Calu3 (cell line): ENCODE measurements around the gene CHN1. TPM values are rescaled to one million over a fixed set of nuclear protein-coding genes. Genes with fewer than 3 reads are reported as not detected.

Experiments used
- Bru-seq: library from RNA; stranded (reverse); fragments of 400-500 nt; gene quantifications from one replicate; lab custom pipeline; 2021; lab: Mats Ljungman, UMichigan
- BruChase-seq, 2 experiments: library from RNA; stranded (reverse); fragments of 400-500 nt; gene quantifications; one replicate each; lab custom pipeline; 2021; lab: Mats Ljungman, UMichigan
- BruUV-seq: library from RNA; stranded (reverse); fragments of 400-500 nt; replicated peaks from 2 replicates; lab custom pipeline; 2021; lab: Mats Ljungman, UMichigan
- CTCF ChIA-PET: fragments of 300-600 bp; sonication (Branson Sonifier 250); formaldehyde crosslinking; loops from one replicate; lab custom pipeline; 2022; ENCODE audit warnings: antibody characterized with exemption; lab: Charles Lee
- DNase-seq: peaks from one replicate; pipeline ENCODE4 v3.0.0; 2022
- H3K27ac Mint-ChIP-seq: one replicate; pipeline ENCODE4 v1.8.0; 2022; ENCODE audit warnings: mixed read lengths; ENCODE audit not compliant: unreplicated experiment
- H3K27me3 Mint-ChIP-seq: one replicate; pipeline ENCODE4 v1.8.0; 2022; ENCODE audit warnings: mixed read lengths; ENCODE audit not compliant: unreplicated experiment
- H3K36me3 Mint-ChIP-seq: one replicate; pipeline ENCODE4 v1.8.0; 2022; ENCODE audit warnings: mild to moderate bottlenecking, moderate library complexity, mixed read lengths; ENCODE audit not compliant: insufficient read depth, unreplicated experiment
- H3K4me1 Mint-ChIP-seq: one replicate; pipeline ENCODE4 v1.8.0; 2022; ENCODE audit warnings: mild to moderate bottlenecking, low read depth, mixed read lengths; ENCODE audit not compliant: unreplicated experiment
- H3K4me3 Mint-ChIP-seq: one replicate; pipeline ENCODE4 v1.8.0; 2022; ENCODE audit warnings: mild to moderate bottlenecking, low read depth, moderate library complexity, mixed read lengths; ENCODE audit not compliant: unreplicated experiment
- H3K9me3 Mint-ChIP-seq: one replicate; pipeline ENCODE4 v1.8.0; 2022; ENCODE audit warnings: low read depth, mixed read lengths; ENCODE audit not compliant: unreplicated experiment
- intact Hi-C: fragments of 100-400 bp; cut with micrococcal nuclease; formaldehyde crosslinking; loops from one replicate; pipeline ENCODE4 v1.10.0; 2022; ENCODE audit not compliant: unreplicated experiment
- long read RNA-seq: library from polyadenylated mRNA; stranded (forward); transcript quantifications from one replicate; pipeline ENCODE4 v2.0.0, GENCODE V29; 2022
- total RNA-seq: library from RNA; stranded (reverse); gene quantifications from 2 replicates; pipeline ENCODE4 v1.2.3, GENCODE V29; 2022
- TF ChIP-seq, protein P1 (sequence below): fragments of 200-600 bp; IDR thresholded peaks from one replicate; pipeline ENCODE4 v1.8.0; 2022; ENCODE audit warnings: antibody characterized with exemption; ENCODE audit not compliant: unreplicated experiment

Gene CHN1, protein sequence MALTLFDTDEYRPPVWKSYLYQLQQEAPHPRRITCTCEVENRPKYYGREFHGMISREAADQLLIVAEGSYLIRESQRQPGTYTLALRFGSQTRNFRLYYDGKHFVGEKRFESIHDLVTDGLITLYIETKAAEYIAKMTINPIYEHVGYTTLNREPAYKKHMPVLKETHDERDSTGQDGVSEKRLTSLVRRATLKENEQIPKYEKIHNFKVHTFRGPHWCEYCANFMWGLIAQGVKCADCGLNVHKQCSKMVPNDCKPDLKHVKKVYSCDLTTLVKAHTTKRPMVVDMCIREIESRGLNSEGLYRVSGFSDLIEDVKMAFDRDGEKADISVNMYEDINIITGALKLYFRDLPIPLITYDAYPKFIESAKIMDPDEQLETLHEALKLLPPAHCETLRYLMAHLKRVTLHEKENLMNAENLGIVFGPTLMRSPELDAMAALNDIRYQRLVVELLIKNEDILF
- total RNA-seq (1.3 and 2.4 TPM in 2 replicates), Bru-seq, nascent RNA (percentile 36 among the genes with signal in this experiment), BruChase-seq, experiment 1, labeled RNA remaining after a 6-hour chase (percentile 24 among the genes with signal in this experiment), BruChase-seq, experiment 2, labeled RNA remaining after a 2-hour chase (percentile 29 among the genes with signal in this experiment)
- long read RNA-seq, partial matches to known transcripts, result 0 of 5 reads
- long read RNA-seq, other reads (novel, unspliced or antisense), result 5 of 5 reads

DNA sequence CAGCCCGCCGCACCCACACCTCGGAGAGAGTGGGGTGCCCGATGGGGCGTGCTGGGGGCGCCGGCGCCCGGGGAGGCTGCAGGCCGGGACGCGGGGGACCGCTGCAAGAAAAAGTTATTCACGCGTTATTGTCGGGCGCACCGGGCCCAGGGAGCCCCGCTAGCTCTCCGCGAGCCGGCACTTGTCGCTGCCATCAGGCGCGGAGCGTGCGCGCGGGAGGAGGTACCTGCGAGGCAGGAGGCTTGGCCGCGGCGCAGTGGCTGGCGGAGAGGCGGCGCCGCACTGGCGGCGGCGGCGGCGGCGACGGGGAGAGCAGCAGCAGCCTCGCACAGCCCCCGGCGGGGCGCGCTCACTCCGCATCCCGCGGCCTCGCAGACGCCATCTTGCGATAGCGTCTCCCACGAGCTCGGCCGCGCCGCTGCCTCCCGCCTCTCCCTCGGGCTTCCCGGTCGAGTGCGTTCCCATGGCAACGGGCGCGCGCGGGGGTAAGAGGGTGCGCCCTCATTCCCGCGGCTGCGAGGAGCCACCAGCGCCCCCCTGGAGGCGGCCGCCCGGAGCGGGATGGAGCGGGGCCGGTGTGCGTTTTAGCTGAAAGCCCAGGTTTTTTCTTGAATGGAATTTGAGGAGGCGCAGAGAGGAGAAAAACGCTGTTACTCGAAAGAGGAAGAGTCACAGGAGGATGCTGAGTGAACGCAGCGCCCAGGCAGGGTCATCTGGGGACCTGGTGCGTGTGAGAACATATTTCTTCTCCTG, at the start of gene CHN1:
TSS of gene CHN1 (minus strand) at position 402 of the 753 bp plus-strand sequence. CDS start 469 bp downstream, outside the sequence.
- peak; percentile 63 for DNase-seq

DNA sequence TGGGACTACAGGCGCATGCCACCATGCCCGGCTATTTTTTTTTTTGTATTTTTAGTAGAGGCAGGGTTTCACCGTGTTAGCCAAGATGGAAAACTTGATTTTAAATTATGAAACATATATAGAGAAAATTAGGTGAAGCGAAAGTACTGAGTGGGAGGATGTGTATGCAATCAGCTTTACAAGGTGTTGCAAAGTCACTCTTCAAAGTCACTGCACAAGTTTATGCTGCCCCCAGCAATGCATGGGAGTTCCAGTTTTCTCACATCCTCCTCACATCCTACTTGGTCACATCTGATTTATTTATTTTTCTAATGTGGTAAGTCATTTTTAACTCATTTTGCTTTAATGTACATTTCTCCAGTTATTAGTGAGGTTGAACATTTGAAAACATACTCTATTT, 49.2 kb upstream of the CHN1 start:
- Mint-ChIP-seq H3K27ac (no peak overlapping the region), H3K4me1 (no peaks in the 10 kb centered on the region), H3K36me3 (peaks cover 5% of the 10 kb centered on the region), H3K9me3 (peaks cover 2% of the 10 kb centered on the region), H3K27me3 (no peaks in the 10 kb centered on the region), H3K4me3 (no peak overlapping the region)
- BruUV-seq, result no TSS peak
- CTCF ChIA-PET, result no interaction called here
- intact Hi-C loops, result no loop called here
- DNase-seq, result no peak
- TF ChIP-seq, protein P1, sequence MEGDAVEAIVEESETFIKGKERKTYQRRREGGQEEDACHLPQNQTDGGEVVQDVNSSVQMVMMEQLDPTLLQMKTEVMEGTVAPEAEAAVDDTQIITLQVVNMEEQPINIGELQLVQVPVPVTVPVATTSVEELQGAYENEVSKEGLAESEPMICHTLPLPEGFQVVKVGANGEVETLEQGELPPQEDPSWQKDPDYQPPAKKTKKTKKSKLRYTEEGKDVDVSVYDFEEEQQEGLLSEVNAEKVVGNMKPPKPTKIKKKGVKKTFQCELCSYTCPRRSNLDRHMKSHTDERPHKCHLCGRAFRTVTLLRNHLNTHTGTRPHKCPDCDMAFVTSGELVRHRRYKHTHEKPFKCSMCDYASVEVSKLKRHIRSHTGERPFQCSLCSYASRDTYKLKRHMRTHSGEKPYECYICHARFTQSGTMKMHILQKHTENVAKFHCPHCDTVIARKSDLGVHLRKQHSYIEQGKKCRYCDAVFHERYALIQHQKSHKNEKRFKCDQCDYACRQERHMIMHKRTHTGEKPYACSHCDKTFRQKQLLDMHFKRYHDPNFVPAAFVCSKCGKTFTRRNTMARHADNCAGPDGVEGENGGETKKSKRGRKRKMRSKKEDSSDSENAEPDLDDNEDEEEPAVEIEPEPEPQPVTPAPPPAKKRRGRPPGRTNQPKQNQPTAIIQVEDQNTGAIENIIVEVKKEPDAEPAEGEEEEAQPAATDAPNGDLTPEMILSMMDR, result no peak

More for the DNA sequence above, at the start of gene CHN1:
- Mint-ChIP-seq H3K4me1 (no peaks in the 10 kb centered on the region), H3K9me3 (no peaks in the 10 kb centered on the region), H3K4me3 (peak within 1 kb of the TSS; percentile 70), H3K27ac (no peak within 1 kb of the TSS), H3K27me3 (peaks cover 50% of the 10 kb centered on the region), H3K36me3 (peaks cover 23% of the 10 kb centered on the region)
- BruUV-seq, result no TSS peak
- CTCF ChIA-PET, result interaction anchor here (0.9 kb wide), 1 partner anchor 33 kb away, joined by 5 read pairs; no protein-coding TSS in a partner anchor
- TF ChIP-seq, protein P1, result no peak
- intact Hi-C loops, result no loop called here

DNA sequence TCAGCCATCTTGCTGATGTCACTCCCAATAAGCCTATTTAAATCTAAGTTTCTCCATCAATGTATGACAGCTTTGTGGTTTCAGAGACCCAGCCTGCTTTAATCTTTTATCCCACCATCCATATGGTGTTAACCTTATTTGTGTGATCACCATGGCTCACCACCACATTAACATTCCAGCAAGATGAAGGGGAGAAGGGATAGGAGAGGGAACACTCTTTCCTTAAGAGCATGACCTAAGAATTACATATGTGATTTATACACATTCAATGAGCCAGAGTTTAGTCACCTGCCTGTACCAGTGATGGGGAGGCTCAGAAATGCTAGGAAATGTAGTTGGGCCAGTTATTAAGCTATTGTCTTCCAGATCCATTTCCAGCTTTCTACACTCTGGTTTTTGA, 44.5 kb upstream of the CHN1 start:
- TF ChIP-seq, protein P1, result no peak
- no peaks in the 10 kb centered on the region for H3K4me1 Mint-ChIP-seq
- no peak for DNase-seq
- no TSS peak for BruUV-seq
- H3K27me3 Mint-ChIP-seq, result no peaks in the 10 kb centered on the region
- no peaks in the 10 kb centered on the region for H3K36me3 Mint-ChIP-seq
- CTCF ChIA-PET, result no interaction called here
- H3K4me3 Mint-ChIP-seq, result no peak overlapping the region
- no peak overlapping the region for H3K27ac Mint-ChIP-seq
- intact Hi-C loops, result no loop called here
- peaks cover 2% of the 10 kb centered on the region for H3K9me3 Mint-ChIP-seq

DNA sequence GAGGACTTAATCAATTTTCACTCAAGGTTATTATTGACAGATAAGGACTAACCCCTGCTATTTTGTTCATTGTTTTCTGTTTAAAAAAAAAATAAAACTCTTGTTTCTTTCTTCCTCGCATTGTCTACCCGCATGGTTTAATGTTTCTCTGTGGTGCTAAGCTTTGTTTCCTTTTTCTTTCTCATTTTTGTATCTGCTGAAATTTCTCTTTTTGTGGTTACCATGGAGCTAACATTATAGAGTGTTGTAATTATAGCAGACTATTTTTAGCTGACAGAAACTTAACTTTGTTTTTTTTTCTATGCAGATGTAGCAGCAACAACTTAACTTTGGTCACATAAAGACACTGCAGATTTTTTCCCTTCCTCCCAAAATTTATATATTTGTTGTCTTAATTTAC, 43.1 kb upstream of the CHN1 start:
- CTCF ChIA-PET, result no interaction called here
- intact Hi-C loops, result no loop called here
- no peaks in the 10 kb centered on the region for H3K36me3 Mint-ChIP-seq

More for the DNA sequence above, 43.1 kb upstream of the CHN1 start:
- TF ChIP-seq, protein P1, result no peak
- BruUV-seq, result no TSS peak
- no peaks in the 10 kb centered on the region for H3K27me3 Mint-ChIP-seq
- no peak overlapping the region for H3K4me3 Mint-ChIP-seq
- no peak overlapping the region for H3K27ac Mint-ChIP-seq
- peaks cover 2% of the 10 kb centered on the region for H3K9me3 Mint-ChIP-seq
- H3K4me1 Mint-ChIP-seq, result no peaks in the 10 kb centered on the region
- DNase-seq, result no peak
